ENCODE measurements around the gene CAP2. TPM values are rescaled to one million over a fixed set of nuclear protein-coding genes. Genes with fewer than 3 reads are reported as not detected.

The CAP2 gene
- total RNA-seq, 3 donors from 2014 or later = 3.9 to 15.1 (median 7.5) TPM

DNA sequence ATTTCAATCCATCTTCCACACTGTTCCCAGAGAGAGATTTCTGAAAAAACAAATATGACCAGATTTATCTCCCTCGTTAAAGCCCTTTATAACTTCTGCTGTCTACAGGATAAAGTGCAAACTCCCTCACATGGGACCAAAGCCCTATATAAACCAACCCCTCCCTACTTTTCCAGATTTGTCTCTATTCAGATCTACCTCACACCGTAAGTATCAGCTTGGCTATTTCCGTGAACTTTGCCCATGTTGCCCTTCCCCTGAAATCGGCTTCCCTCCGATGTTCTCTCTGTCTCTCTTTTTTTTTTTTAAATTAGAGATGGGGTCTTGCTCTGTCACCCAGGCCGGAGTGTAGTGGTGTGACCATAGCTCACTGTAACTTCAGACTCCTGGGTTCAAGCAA is 194.6 kb downstream of the CAP2 start:
- Histone ChIP-seq H3K4me3 (no peak overlapping the region), H3K9me3 (no peaks in the 10 kb centered on the region), H3K27me3 (no peaks in the 10 kb centered on the region), H3K27ac (no peak overlapping the region), H3K4me1 (no peaks in the 10 kb centered on the region), H3K36me3 (no peaks in the 10 kb centered on the region)
- DNase-seq (ENCODE audit: low spot score in 2 of 2) = no peak
- intact Hi-C loops (cut with DNase I; ENCODE audit: low total_unique reads) = loop anchor here (10.0 kb wide), 1 partner anchor 433 kb away; no protein-coding TSS in a partner anchor
- TF ChIP-seq POLR2AphosphoS5 (IDR thresholded peaks at IDR 0.05) = no peak
- TF ChIP-seq POLR2A (IDR thresholded peaks at IDR 0.05) = no peak
- TF ChIP-seq, protein P1, sequence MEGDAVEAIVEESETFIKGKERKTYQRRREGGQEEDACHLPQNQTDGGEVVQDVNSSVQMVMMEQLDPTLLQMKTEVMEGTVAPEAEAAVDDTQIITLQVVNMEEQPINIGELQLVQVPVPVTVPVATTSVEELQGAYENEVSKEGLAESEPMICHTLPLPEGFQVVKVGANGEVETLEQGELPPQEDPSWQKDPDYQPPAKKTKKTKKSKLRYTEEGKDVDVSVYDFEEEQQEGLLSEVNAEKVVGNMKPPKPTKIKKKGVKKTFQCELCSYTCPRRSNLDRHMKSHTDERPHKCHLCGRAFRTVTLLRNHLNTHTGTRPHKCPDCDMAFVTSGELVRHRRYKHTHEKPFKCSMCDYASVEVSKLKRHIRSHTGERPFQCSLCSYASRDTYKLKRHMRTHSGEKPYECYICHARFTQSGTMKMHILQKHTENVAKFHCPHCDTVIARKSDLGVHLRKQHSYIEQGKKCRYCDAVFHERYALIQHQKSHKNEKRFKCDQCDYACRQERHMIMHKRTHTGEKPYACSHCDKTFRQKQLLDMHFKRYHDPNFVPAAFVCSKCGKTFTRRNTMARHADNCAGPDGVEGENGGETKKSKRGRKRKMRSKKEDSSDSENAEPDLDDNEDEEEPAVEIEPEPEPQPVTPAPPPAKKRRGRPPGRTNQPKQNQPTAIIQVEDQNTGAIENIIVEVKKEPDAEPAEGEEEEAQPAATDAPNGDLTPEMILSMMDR (IDR thresholded peaks at IDR 0.05) = no peak

DNA sequence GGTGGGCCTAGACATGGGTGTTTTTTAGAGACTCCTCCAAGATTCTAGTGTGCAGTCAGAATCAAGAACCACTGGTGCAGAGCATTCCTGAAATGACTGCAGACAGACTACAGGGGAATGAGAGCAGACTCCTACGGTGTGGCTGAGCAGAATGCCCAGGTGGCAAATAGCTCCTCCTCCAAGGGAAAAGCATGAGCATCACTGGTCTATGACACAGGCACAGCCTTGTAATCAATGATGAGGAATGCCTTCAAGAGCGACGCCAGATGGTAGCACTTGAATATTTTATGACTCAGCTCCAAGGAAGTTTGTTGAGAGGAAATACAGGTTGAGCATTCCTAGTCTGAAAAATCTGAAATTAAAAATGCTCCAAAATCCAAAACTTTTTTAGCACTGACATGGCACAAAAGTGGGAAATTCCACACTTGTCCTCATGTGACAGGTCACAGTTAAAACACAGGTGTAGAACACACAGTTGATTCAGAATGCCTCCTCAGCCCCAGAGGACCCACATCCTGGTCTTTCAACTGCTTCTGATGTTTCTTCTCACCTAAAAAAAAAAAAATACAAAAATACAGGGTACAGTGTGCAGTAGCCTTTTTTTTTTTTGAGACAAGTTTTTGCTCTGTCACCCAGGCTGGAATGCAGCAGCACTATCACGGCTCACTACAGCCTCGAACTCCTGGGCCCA is 196.2 kb downstream of the CAP2 start:
- Histone ChIP-seq H3K36me3 (no peaks in the 10 kb centered on the region), H3K27me3 (no peaks in the 10 kb centered on the region), H3K27ac (no peak overlapping the region), H3K4me3 (no peak overlapping the region), H3K4me1 (no peaks in the 10 kb centered on the region), H3K9me3 (no peaks in the 10 kb centered on the region)
- no peak for DNase-seq (ENCODE audit: low spot score in 2 of 2)
- TF ChIP-seq POLR2AphosphoS5 (IDR thresholded peaks at IDR 0.05) (no peak), POLR2A (IDR thresholded peaks at IDR 0.05) (no peak)
- TF ChIP-seq, protein P1 (IDR thresholded peaks at IDR 0.05) = no peak
- intact Hi-C loops (cut with DNase I; ENCODE audit: low total_unique reads) = loop anchor here (10.0 kb wide), 1 partner anchor 435 kb away; no protein-coding TSS in a partner anchor

DNA sequence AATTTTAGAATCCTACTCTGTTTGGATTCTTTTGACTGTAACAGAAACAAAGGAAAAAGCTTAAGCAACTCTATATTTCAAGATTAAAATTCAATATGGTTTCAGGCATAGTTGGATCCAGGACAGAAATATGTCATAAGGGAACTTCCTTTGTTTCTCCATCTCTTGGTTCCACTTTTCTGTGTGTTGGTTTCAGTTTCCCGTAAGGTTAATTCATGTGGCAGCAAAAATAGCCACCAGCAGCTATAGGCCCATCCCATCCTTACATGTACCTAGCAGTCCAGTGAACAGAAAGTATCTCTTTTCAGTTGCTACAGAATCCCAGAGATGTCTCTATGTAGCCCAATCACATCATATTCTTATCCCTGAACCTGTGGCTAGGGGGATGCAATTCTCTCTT is 197.9 kb downstream of the CAP2 start:
- DNase-seq (ENCODE audit: low spot score in 2 of 2) = no peak
- intact Hi-C loops (cut with DNase I; ENCODE audit: low total_unique reads) = no loop called here
- TF ChIP-seq POLR2AphosphoS5 (IDR thresholded peaks at IDR 0.05) (no peak), POLR2A (IDR thresholded peaks at IDR 0.05) (no peak)
- TF ChIP-seq, protein P1 (IDR thresholded peaks at IDR 0.05) = no peak
- no peak overlapping the region for H3K27ac ChIP-seq
- H3K27me3 ChIP-seq = no peaks in the 10 kb centered on the region
- no peaks in the 10 kb centered on the region for H3K36me3 ChIP-seq
- no peaks in the 10 kb centered on the region for H3K4me1 ChIP-seq
- H3K4me3 ChIP-seq = no peak overlapping the region
- no peaks in the 10 kb centered on the region for H3K9me3 ChIP-seq

DNA sequence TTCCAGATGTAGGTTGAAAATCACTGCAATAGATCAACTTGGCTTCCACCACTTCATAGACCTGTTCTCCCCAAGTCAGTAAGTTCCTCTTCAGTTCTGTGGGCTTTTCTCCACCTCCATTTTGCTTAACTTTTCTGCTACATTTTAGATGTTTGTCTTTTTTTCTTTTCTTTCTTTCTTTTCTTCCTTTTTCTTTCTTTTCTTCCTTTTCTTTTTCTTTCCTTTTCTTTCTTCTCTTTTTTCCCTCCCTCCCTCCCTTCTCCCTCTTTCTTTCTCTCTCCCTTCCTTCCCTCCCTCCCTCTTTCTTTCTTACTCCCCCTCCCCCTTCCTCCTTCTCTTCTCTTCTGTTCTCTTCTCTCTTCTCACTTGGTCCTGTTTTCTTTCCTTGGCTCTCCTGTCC is 199.9 kb downstream of the CAP2 start:
- H3K36me3 ChIP-seq = no peaks in the 10 kb centered on the region
- DNase-seq (ENCODE audit: low spot score in 2 of 2) = no peak
- H3K9me3 ChIP-seq = no peaks in the 10 kb centered on the region
- no peaks in the 10 kb centered on the region for H3K27me3 ChIP-seq
- no peak overlapping the region for H3K4me3 ChIP-seq
- H3K27ac ChIP-seq = no peak overlapping the region
- no peaks in the 10 kb centered on the region for H3K4me1 ChIP-seq
- intact Hi-C loops (cut with DNase I; ENCODE audit: low total_unique reads) = no loop called here
- TF ChIP-seq POLR2AphosphoS5 (IDR thresholded peaks at IDR 0.05) (no peak), POLR2A (IDR thresholded peaks at IDR 0.05) (no peak)
- TF ChIP-seq, protein P1 (IDR thresholded peaks at IDR 0.05) = no peak

DNA sequence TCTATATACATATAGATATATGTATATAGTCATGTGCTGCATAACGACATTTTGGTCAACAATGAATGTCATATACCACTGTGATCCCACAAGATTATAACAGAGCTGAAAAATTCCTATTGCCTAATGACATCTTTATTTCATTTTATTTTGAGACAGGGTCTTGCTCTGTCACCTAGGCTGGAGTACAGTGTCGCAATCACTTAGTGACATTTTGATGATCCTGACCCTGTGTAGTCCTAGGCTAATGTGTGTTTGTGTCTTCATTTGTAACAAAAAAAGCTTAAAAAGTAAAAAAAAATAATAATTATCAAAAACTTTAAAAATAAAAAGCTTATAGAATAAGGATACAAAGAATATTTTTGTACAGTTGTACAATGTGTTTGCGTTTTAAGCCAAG is 202.7 kb downstream of the CAP2 start:
- Histone ChIP-seq H3K9me3 (no peaks in the 10 kb centered on the region), H3K36me3 (no peaks in the 10 kb centered on the region), H3K4me1 (no peaks in the 10 kb centered on the region), H3K27me3 (no peaks in the 10 kb centered on the region), H3K4me3 (no peak overlapping the region), H3K27ac (no peak overlapping the region)
- no peak for DNase-seq (ENCODE audit: low spot score in 2 of 2)
- TF ChIP-seq, protein P1 (IDR thresholded peaks at IDR 0.05) = no peak
- no peak for TF ChIP-seq POLR2A (IDR thresholded peaks at IDR 0.05)
- TF ChIP-seq POLR2AphosphoS5 (IDR thresholded peaks at IDR 0.05) = no peak
- intact Hi-C loops (cut with DNase I; ENCODE audit: low total_unique reads) = no loop called here

Data from breast epithelium (tissue), 4 donors.